GM23338 (cell line): ENCODE data around the gene PRODH2. TPM values are rescaled to one million over a fixed set of nuclear protein-coding genes. Genes with fewer than 3 reads are reported as not detected.

Experiments used
- ATAC-seq: fragments of 200-7000 bp; cut with Tn5 transposase; 3 replicates; pipeline ENCODE4 v1.9.1; 2020
- DNase-seq: peaks from one replicate; pipeline ENCODE4 v3.0.0-alpha.2; 2015; ENCODE audit warnings: low spot score
- H2AFZ ChIP-seq: fragments of 200-600 bp; sonication (generic); 2 replicates; pipeline ENCODE4 v1.8.0; 2016; ENCODE audit warnings: antibody characterized with exemption, mild to moderate bottlenecking, moderate library complexity
- H3F3A ChIP-seq: fragments of 200-600 bp; sonication (generic); replicated peaks from 2 replicates; pipeline ENCODE4 v1.8.0; 2017; ENCODE audit warnings: antibody characterized with exemption, mixed run types, low read depth
- H3K27ac ChIP-seq: fragments of 200-600 bp; sonication (generic); 2 replicates; pipeline ENCODE4 v1.6.1; 2016; ENCODE audit warnings: low read depth
- H3K27me3 ChIP-seq: fragments of 200-600 bp; sonication (generic); 2 replicates; pipeline ENCODE4 v1.8.0; 2016; ENCODE audit warnings: mild to moderate bottlenecking, mixed run types, moderate library complexity; ENCODE audit not compliant: insufficient read depth
- H3K36me3 ChIP-seq: fragments of 200-600 bp; sonication (generic); 2 replicates; pipeline ENCODE4 v1.8.0; 2016; ENCODE audit warnings: mild to moderate bottlenecking; ENCODE audit not compliant: insufficient read depth
- H3K4me1 ChIP-seq: fragments of 200-600 bp; sonication (generic); 2 replicates; pipeline ENCODE4 v1.8.0; 2016; ENCODE audit warnings: mild to moderate bottlenecking, moderate library complexity; ENCODE audit not compliant: insufficient read depth
- H3K4me2 ChIP-seq: fragments of 200-600 bp; sonication (generic); 2 replicates; pipeline ENCODE4 v1.7.1; 2017; ENCODE audit warnings: mixed run types
- H3K4me3 ChIP-seq: fragments of 200-600 bp; sonication (generic); 2 replicates; pipeline ENCODE4 v1.6.1; 2016; ENCODE audit warnings: mixed run types
- H3K79me2 ChIP-seq: fragments of 200-600 bp; sonication (generic); replicated peaks from 2 replicates; pipeline ENCODE4 v1.8.0; 2017; ENCODE audit warnings: mild to moderate bottlenecking; ENCODE audit not compliant: insufficient read depth
- H3K9me2 ChIP-seq: fragments of 200-600 bp; sonication (generic); 2 replicates; pipeline ENCODE4 v1.8.0; 2017; ENCODE audit not compliant: insufficient read depth
- H4K20me1 ChIP-seq: fragments of 200-600 bp; sonication (generic); replicated peaks from 2 replicates; pipeline ENCODE4 v1.8.0; 2017; ENCODE audit warnings: mild to moderate bottlenecking; ENCODE audit not compliant: insufficient read depth
- H3K27ac Mint-ChIP-seq: 2 replicates; pipeline ENCODE4 v1.8.0; 2020; ENCODE audit warnings: inconsistent platforms, mild to moderate bottlenecking, moderate library complexity, mixed read lengths
- H3K27me3 Mint-ChIP-seq: 3 replicates; pipeline ENCODE4 v1.8.0; 2022; ENCODE audit warnings: low read depth, mild to moderate bottlenecking, moderate library complexity, mixed read lengths, inconsistent platforms; ENCODE audit not compliant: insufficient read depth, poor library complexity
- H3K36me3 Mint-ChIP-seq: 3 replicates; pipeline ENCODE4 v1.8.0; 2021; ENCODE audit warnings: low read depth, mild to moderate bottlenecking, inconsistent platforms, moderate library complexity, mixed read lengths
- H3K4me1 Mint-ChIP-seq: 3 replicates; pipeline ENCODE4 v1.8.0; 2020; ENCODE audit warnings: mild to moderate bottlenecking, inconsistent platforms, mixed read lengths
- H3K4me3 Mint-ChIP-seq: 3 replicates; pipeline ENCODE4 v1.8.0; 2021; ENCODE audit warnings: moderate library complexity, mild to moderate bottlenecking, inconsistent platforms, mixed read lengths
- H3K9me3 Mint-ChIP-seq: 3 replicates; pipeline ENCODE4 v1.8.0; 2020; ENCODE audit warnings: moderate library complexity, mild to moderate bottlenecking, inconsistent platforms, mixed read lengths
- CREB1 ChIP-seq: fragments of 250-450 bp; sonication (Bioruptor Pico); IDR thresholded peaks from 2 replicates; pipeline ENCODE4 v1.5.0; 2020; ENCODE audit warnings: low read depth, mild to moderate bottlenecking, moderate library complexity
- CTCF ChIP-seq, 2 experiments: fragments of 200-600 bp in 1 of 2; sonication (generic) in 1 of 2; conservative IDR thresholded peaks; 2 replicates each; pipeline versions ENCODE4 v1.5.1 to v1.6.1; 2016 to 2017; ENCODE audit warnings: antibody characterized with exemption in 2 of 2, low read depth in 2 of 2, mild to moderate bottlenecking in 2 of 2, moderate library complexity in 1 of 2
- EZH2phosphoT487 ChIP-seq: fragments of 200-600 bp; sonication (generic); IDR thresholded peaks from one replicate; pipeline ENCODE4 v1.8.1; 2018; ENCODE audit warnings: antibody characterized with exemption; ENCODE audit not compliant: unreplicated experiment
- JUNB ChIP-seq: IDR thresholded peaks from one replicate; pipeline ENCODE4 v1.6.1; 2016; ENCODE audit warnings: antibody characterized with exemption; ENCODE audit not compliant: unreplicated experiment
- ZNF114 ChIP-seq: fragments of 250-450 bp; sonication (Bioruptor Pico); IDR thresholded peaks from 2 replicates; pipeline ENCODE4 v1.5.0; 2020; ENCODE audit warnings: mild to moderate bottlenecking, moderate library complexity
- polyA plus RNA-seq: library from polyadenylated mRNA; unstranded; fragments of >200 nt; fragmentation: Nextera tagmentation; extraction: Ambion mirVana; gene quantifications from 2 replicates; pipeline ENCODE4 v1.2.1, GENCODE V29; 2016
- total RNA-seq: library from RNA; depleted of rRNA; stranded (reverse); fragments of >200 nt; shearing (Covaris generic); gene quantifications from 2 replicates; pipeline ENCODE4 v1.2.3, GENCODE V29; 2014; rRNA removed
- TF ChIP-seq, protein P1 (sequence below): IDR thresholded peaks from one replicate; pipeline ENCODE4 v1.6.1; 2018; ENCODE audit warnings: antibody characterized with exemption; ENCODE audit not compliant: unreplicated experiment

Gene PRODH2
- total and polyA plus RNA-seq, 2 experiments from 2014 or later = not detected

DNA sequence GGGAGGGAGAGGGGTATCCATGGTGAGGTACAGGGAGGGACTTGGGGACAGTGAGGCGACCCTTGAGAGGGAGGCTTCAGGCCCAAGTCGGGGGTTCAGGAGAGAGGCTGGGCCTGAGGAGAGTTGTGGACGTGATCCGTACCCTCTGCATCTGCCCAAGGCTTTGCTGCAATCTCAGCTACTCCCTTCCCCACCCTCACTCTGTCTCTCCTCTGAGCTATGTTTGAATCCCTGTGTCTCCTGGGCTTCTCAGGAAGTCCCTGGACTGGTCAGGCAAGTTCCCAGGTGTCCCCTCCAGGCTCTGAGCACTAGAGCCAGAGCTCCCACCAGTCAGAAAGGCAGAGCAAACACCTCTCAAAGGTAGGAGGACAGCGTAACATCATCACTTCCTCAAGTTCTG, 62.5 kb downstream of the PRODH2 start:
- Histone ChIP-seq H3K27me3 (peaks cover 6% of the 10 kb centered on the region), H3K79me2 (peaks cover 14% of the 10 kb centered on the region), H3K9me2 (no peaks in the 10 kb centered on the region), H3F3A (no peaks in the 10 kb centered on the region), H3K4me2 (no peak overlapping the region), H2AFZ (no peak overlapping the region), H3K27ac (no peak overlapping the region), H3K36me3 (no peaks in the 10 kb centered on the region), H4K20me1 (no peaks in the 10 kb centered on the region), H3K4me1 (peaks cover 15% of the 10 kb centered on the region), H3K4me3 (no peak overlapping the region)
- TF ChIP-seq, protein P1, sequence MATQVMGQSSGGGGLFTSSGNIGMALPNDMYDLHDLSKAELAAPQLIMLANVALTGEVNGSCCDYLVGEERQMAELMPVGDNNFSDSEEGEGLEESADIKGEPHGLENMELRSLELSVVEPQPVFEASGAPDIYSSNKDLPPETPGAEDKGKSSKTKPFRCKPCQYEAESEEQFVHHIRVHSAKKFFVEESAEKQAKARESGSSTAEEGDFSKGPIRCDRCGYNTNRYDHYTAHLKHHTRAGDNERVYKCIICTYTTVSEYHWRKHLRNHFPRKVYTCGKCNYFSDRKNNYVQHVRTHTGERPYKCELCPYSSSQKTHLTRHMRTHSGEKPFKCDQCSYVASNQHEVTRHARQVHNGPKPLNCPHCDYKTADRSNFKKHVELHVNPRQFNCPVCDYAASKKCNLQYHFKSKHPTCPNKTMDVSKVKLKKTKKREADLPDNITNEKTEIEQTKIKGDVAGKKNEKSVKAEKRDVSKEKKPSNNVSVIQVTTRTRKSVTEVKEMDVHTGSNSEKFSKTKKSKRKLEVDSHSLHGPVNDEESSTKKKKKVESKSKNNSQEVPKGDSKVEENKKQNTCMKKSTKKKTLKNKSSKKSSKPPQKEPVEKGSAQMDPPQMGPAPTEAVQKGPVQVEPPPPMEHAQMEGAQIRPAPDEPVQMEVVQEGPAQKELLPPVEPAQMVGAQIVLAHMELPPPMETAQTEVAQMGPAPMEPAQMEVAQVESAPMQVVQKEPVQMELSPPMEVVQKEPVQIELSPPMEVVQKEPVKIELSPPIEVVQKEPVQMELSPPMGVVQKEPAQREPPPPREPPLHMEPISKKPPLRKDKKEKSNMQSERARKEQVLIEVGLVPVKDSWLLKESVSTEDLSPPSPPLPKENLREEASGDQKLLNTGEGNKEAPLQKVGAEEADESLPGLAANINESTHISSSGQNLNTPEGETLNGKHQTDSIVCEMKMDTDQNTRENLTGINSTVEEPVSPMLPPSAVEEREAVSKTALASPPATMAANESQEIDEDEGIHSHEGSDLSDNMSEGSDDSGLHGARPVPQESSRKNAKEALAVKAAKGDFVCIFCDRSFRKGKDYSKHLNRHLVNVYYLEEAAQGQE = no peak
- TF ChIP-seq CTCF (conservative IDR thresholded peaks at IDR 0.05; ENCODE audit: low read depth in 2 of 2) = no peak
- no peak for TF ChIP-seq ZNF114 (CRISPR knock-in tag)
- TF ChIP-seq CREB1 (CRISPR knock-in tag) = no peak
- TF ChIP-seq EZH2phosphoT487 = no peak
- no peak for TF ChIP-seq JUNB
- peaks cover 2% of the 10 kb centered on the region; the same call in 1 of the 3 replicates for H3K36me3 Mint-ChIP-seq
- no peaks in the 10 kb centered on the region; the same call in 1 of the 3 replicates for H3K9me3 Mint-ChIP-seq
- H3K27ac Mint-ChIP-seq = no peak overlapping the region
- peak overlapping the region; percentile 23; the same call in 1 of the 3 replicates for H3K4me3 Mint-ChIP-seq
- no peak for ATAC-seq
- H3K4me1 Mint-ChIP-seq = peaks cover 18% of the 10 kb centered on the region
- no peak for DNase-seq
- H3K27me3 Mint-ChIP-seq = peaks cover 18% of the 10 kb centered on the region

Other genes starting within 250 kb of the PRODH2 start
- gene ATP4A, start 249.2 kb downstream of the PRODH2 start, total RNA-seq = 0.62 and 0.63 TPM in 2 replicates
- gene ATP4A, start 249.2 kb downstream of the PRODH2 start, polyA plus RNA-seq = 0.61 and 1.0 TPM in 2 replicates
- gene PMIS2, start 226.7 kb downstream of the PRODH2 start, total RNA-seq = not detected in 2 replicates
- gene PMIS2, start 226.7 kb downstream of the PRODH2 start, polyA plus RNA-seq = not detected in 2 replicates
- gene HAUS5, start 200.1 kb downstream of the PRODH2 start, total RNA-seq = 17.9 and 21.9 TPM in 2 replicates
- gene HAUS5, start 200.1 kb downstream of the PRODH2 start, polyA plus RNA-seq = 22.3 and 23.2 TPM in 2 replicates
- gene RBM42, start 183.8 kb downstream of the PRODH2 start, total RNA-seq = 58.3 and 74.7 TPM in 2 replicates
- gene RBM42, start 183.8 kb downstream of the PRODH2 start, polyA plus RNA-seq = 78.2 and 82.9 TPM in 2 replicates
- gene ETV2, start 171.1 kb downstream of the PRODH2 start, total RNA-seq = 0.87 TPM in 1 of 2 replicates, not detected in the other
- 1.5 and 1.7 TPM in 2 replicates for gene ETV2, start 171.1 kb downstream of the PRODH2 start, polyA plus RNA-seq
- gene COX6B1, start 164.5 kb downstream of the PRODH2 start, total RNA-seq = 564 and 722 TPM in 2 replicates
- gene COX6B1, start 164.5 kb downstream of the PRODH2 start, polyA plus RNA-seq = 1,532 and 1,702 TPM in 2 replicates
- 0.42 TPM in 1 of 2 replicates, not detected in the other for gene UPK1A, start 146.3 kb downstream of the PRODH2 start, total RNA-seq
- gene UPK1A, start 146.3 kb downstream of the PRODH2 start, polyA plus RNA-seq = 1.0 and 1.5 TPM in 2 replicates
- gene ZBTB32, start 108.3 kb downstream of the PRODH2 start, total RNA-seq = 1.8 TPM in 1 of 2 replicates, not detected in the other
- 0.45 and 0.65 TPM in 2 replicates for gene ZBTB32, start 108.3 kb downstream of the PRODH2 start, polyA plus RNA-seq
- 36.2 and 49.8 TPM in 2 replicates for gene KMT2B, start 94.8 kb downstream of the PRODH2 start, total RNA-seq
- gene KMT2B, start 94.8 kb downstream of the PRODH2 start, polyA plus RNA-seq = 15.5 and 15.8 TPM in 2 replicates
- 7.8 and 14.4 TPM in 2 replicates for gene IGFLR1, start 70.4 kb downstream of the PRODH2 start, total RNA-seq
- 17.8 and 18.1 TPM in 2 replicates for gene IGFLR1, start 70.4 kb downstream of the PRODH2 start, polyA plus RNA-seq
- gene U2AF1L4, start 67.4 kb downstream of the PRODH2 start, total RNA-seq = 13.1 and 14.3 TPM in 2 replicates
- 20.0 and 23.7 TPM in 2 replicates for gene U2AF1L4, start 67.4 kb downstream of the PRODH2 start, polyA plus RNA-seq
- 18.5 and 20.6 TPM in 2 replicates for gene PSENEN, start 67.2 kb downstream of the PRODH2 start, total RNA-seq
- gene PSENEN, start 67.2 kb downstream of the PRODH2 start, polyA plus RNA-seq = 175 and 197 TPM in 2 replicates
- gene LIN37, start 64.3 kb downstream of the PRODH2 start, total RNA-seq = 6.8 and 7.1 TPM in 2 replicates
- 4.3 and 8.3 TPM in 2 replicates for gene LIN37, start 64.3 kb downstream of the PRODH2 start, polyA plus RNA-seq
- gene HSPB6, start 55.8 kb downstream of the PRODH2 start, total RNA-seq = 0.27 and 0.87 TPM in 2 replicates
- gene HSPB6, start 55.8 kb downstream of the PRODH2 start, polyA plus RNA-seq = 3.2 and 3.9 TPM in 2 replicates
- 14.7 and 28.0 TPM in 2 replicates for gene PROSER3, start 54.7 kb downstream of the PRODH2 start, total RNA-seq
- 21.8 and 24.1 TPM in 2 replicates for gene PROSER3, start 54.7 kb downstream of the PRODH2 start, polyA plus RNA-seq
- gene ARHGAP33, start 37.3 kb downstream of the PRODH2 start, total RNA-seq = 17.7 and 22.1 TPM in 2 replicates
- gene ARHGAP33, start 37.3 kb downstream of the PRODH2 start, polyA plus RNA-seq = 10.3 and 11.6 TPM in 2 replicates
- 0.58 and 1.0 TPM in 2 replicates for gene NPHS1, start 39.7 kb upstream of the PRODH2 start, total RNA-seq
- gene NPHS1, start 39.7 kb upstream of the PRODH2 start, polyA plus RNA-seq = 0.47 and 1.3 TPM in 2 replicates
- gene KIRREL2, start 44.1 kb upstream of the PRODH2 start, total RNA-seq = 9.9 and 13.1 TPM in 2 replicates
- 3.6 and 3.8 TPM in 2 replicates for gene KIRREL2, start 44.1 kb upstream of the PRODH2 start, polyA plus RNA-seq
- gene APLP1, start 55.7 kb upstream of the PRODH2 start, total RNA-seq = 28.2 and 30.2 TPM in 2 replicates
- 36.0 and 39.0 TPM in 2 replicates for gene APLP1, start 55.7 kb upstream of the PRODH2 start, polyA plus RNA-seq
- 8.7 and 15.7 TPM in 2 replicates for gene NFKBID, start 87.7 kb upstream of the PRODH2 start, total RNA-seq
- 10.5 and 12.1 TPM in 2 replicates for gene NFKBID, start 87.7 kb upstream of the PRODH2 start, polyA plus RNA-seq
- not detected in 2 replicates for gene HCST, start 89.7 kb upstream of the PRODH2 start, total RNA-seq
- gene HCST, start 89.7 kb upstream of the PRODH2 start, polyA plus RNA-seq = 2.1 and 6.7 TPM in 2 replicates
- not detected in 2 replicates for gene TYROBP, start 95.5 kb upstream of the PRODH2 start, total RNA-seq
- 0.99 TPM in 1 of 2 replicates, not detected in the other for gene TYROBP, start 95.5 kb upstream of the PRODH2 start, polyA plus RNA-seq
- gene LRFN3, start 123.5 kb upstream of the PRODH2 start, total RNA-seq = 15.1 and 18.2 TPM in 2 replicates
- gene LRFN3, start 123.5 kb upstream of the PRODH2 start, polyA plus RNA-seq = 5.8 and 6.0 TPM in 2 replicates
- 45.8 and 55.9 TPM in 2 replicates for gene SDHAF1, start 182.3 kb upstream of the PRODH2 start, total RNA-seq
- gene SDHAF1, start 182.3 kb upstream of the PRODH2 start, polyA plus RNA-seq = 19.9 TPM in 2 replicates
- gene SYNE4, start 196.0 kb upstream of the PRODH2 start, total RNA-seq = 24.1 and 26.1 TPM in 2 replicates
- 47.3 and 49.8 TPM in 2 replicates for gene SYNE4, start 196.0 kb upstream of the PRODH2 start, polyA plus RNA-seq
- gene ALKBH6, start 201.4 kb upstream of the PRODH2 start, total RNA-seq = 28.5 and 33.6 TPM in 2 replicates
- gene ALKBH6, start 201.4 kb upstream of the PRODH2 start, polyA plus RNA-seq = 51.4 and 54.6 TPM in 2 replicates
- 12.4 and 19.1 TPM in 2 replicates for gene CLIP3, start 220.0 kb upstream of the PRODH2 start, total RNA-seq
- 15.1 and 15.2 TPM in 2 replicates for gene CLIP3, start 220.0 kb upstream of the PRODH2 start, polyA plus RNA-seq
- gene THAP8, start 241.4 kb upstream of the PRODH2 start, total RNA-seq = 10.3 and 12.7 TPM in 2 replicates
- 12.2 and 13.7 TPM in 2 replicates for gene THAP8, start 241.4 kb upstream of the PRODH2 start, polyA plus RNA-seq
- 41.0 and 45.4 TPM in 2 replicates for gene WDR62, start 242.1 kb upstream of the PRODH2 start, total RNA-seq
- 13.3 and 14.1 TPM in 2 replicates for gene WDR62, start 242.1 kb upstream of the PRODH2 start, polyA plus RNA-seq